MM.1S (cell line): ENCODE results near the gene PTGIR.

Experiments
- DNase-seq: peaks from one replicate; pipeline ENCODE4 v3.0.0-alpha.2; 2015
- H2AFZ ChIP-seq: fragments of 300-600 bp; sonication (generic); 2 replicates; pipeline ENCODE4 v1.6.0; 2016; ENCODE audit warnings: antibody characterized with exemption, low read length
- H3F3A ChIP-seq: fragments of 300-600 bp; sonication (generic); 2 replicates; pipeline ENCODE4 v1.6.1; 2016; ENCODE audit warnings: mild to moderate bottlenecking, antibody characterized with exemption, low read length, moderate library complexity, mixed read lengths; ENCODE audit not compliant: insufficient read depth
- H3K27ac ChIP-seq: fragments of 300-600 bp; sonication (generic); 2 replicates; pipeline ENCODE4 v1.5.1; 2016; ENCODE audit warnings: mild to moderate bottlenecking, low read length
- H3K27me3 ChIP-seq: fragments of 300-600 bp; sonication (generic); replicated peaks from 2 replicates; pipeline ENCODE4 v1.6.0; 2016; ENCODE audit warnings: low read length; ENCODE audit not compliant: insufficient read depth
- H3K36me3 ChIP-seq: fragments of 300-600 bp; sonication (generic); replicated peaks from 2 replicates; pipeline ENCODE4 v1.6.1; 2016; ENCODE audit warnings: mild to moderate bottlenecking, low read length, mixed read lengths; ENCODE audit not compliant: insufficient read depth
- H3K4me1 ChIP-seq: fragments of 300-600 bp; sonication (generic); 2 replicates; pipeline ENCODE4 v1.6.1; 2016; ENCODE audit warnings: low read length, mixed read lengths
- H3K4me2 ChIP-seq: fragments of 300-600 bp; sonication (generic); 2 replicates; pipeline ENCODE4 v1.6.0; 2016; ENCODE audit warnings: low read depth, low read length
- H3K4me3 ChIP-seq: fragments of 300-600 bp; sonication (generic); 2 replicates; pipeline ENCODE4 v1.5.1; 2016; ENCODE audit warnings: low read length, mixed read lengths
- H3K79me2 ChIP-seq: fragments of 300-600 bp; sonication (generic); 2 replicates; pipeline ENCODE4 v1.6.1; 2016; ENCODE audit warnings: mixed run types, low read length, mixed read lengths
- H3K9ac ChIP-seq: fragments of 300-600 bp; sonication (generic); 2 replicates; pipeline ENCODE4 v1.6.1; 2016; ENCODE audit warnings: low read length, mixed read lengths
- H3K9me2 ChIP-seq: fragments of 300-600 bp; sonication (generic); replicated peaks from 2 replicates; pipeline ENCODE4 v1.6.1; 2016; ENCODE audit warnings: mild to moderate bottlenecking, low read length, mixed read lengths; ENCODE audit not compliant: insufficient read depth
- H3K9me3 ChIP-seq: fragments of 300-600 bp; sonication (generic); replicated peaks from 2 replicates; pipeline ENCODE4 v1.6.1; 2016; ENCODE audit warnings: mild to moderate bottlenecking, low read length, mixed read lengths; ENCODE audit not compliant: insufficient read depth
- H4K20me1 ChIP-seq: fragments of 300-600 bp; sonication (generic); 2 replicates; pipeline ENCODE4 v1.6.1; 2016; ENCODE audit warnings: mild to moderate bottlenecking, low read length, moderate library complexity, mixed read lengths; ENCODE audit not compliant: insufficient read depth
- CTCF ChIP-seq: fragments of 300-600 bp; sonication (generic); IDR thresholded peaks from 2 replicates; pipeline ENCODE4 v1.5.1; 2016; ENCODE audit warnings: antibody characterized with exemption, low read length, mixed read lengths
- EZH2 ChIP-seq: fragments of 300-600 bp; sonication (generic); optimal IDR thresholded peaks from 2 replicates; pipeline ENCODE3; 2017; ENCODE audit warnings: low read depth, mild to moderate bottlenecking, antibody characterized with exemption, low read length, mixed read lengths
- EZH2phosphoT487 ChIP-seq: fragments of 300-600 bp; sonication (generic); IDR thresholded peaks from 2 replicates; pipeline ENCODE4 v1.6.1; 2018; ENCODE audit warnings: antibody characterized with exemption, low read length

Gene PTGIR

GRCh38 chr19:46610851-46611770 is 13.8 kb downstream of the PTGIR start:
- Histone ChIP-seq H4K20me1 (peaks cover 30% of the 10 kb centered on the region), H3K9me2 (no peaks in the 10 kb centered on the region), H3K4me1 (peaks cover 18% of the 10 kb centered on the region), H3F3A (peaks cover 23% of the 10 kb centered on the region), H3K9me3 (no peaks in the 10 kb centered on the region), H3K9ac (no peak overlapping the region), H3K36me3 (peaks cover 11% of the 10 kb centered on the region; the same call in 1 of the 2 replicates), H2AFZ (no peak overlapping the region), H3K4me3 (no peak overlapping the region), H3K4me2 (no peak overlapping the region; the same call in 1 of the 2 replicates), H3K79me2 (0 out of 2 replicates have a peak, but pooled peaks cover 3% of the 10 kb centered on the region), H3K27ac (no peak overlapping the region), H3K27me3 (peaks cover 44% of the 10 kb centered on the region)
- TF ChIP-seq CTCF (peak; percentile 15), EZH2 (no peak), EZH2phosphoT487 (peak; percentile 89)
- DNase-seq: peak; percentile 75

DNA sequence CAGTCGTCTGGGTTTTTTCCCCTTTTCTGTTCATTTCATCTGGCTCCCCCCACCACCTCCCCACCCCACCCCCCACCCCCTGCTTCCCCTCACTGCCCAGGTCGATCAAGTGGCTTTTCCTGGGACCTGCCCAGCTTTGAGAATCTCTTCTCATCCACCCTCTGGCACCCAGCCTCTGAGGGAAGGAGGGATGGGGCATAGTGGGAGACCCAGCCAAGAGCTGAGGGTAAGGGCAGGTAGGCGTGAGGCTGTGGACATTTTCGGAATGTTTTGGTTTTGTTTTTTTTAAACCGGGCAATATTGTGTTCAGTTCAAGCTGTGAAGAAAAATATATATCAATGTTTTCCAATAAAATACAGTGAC is 14.5 kb downstream of the PTGIR start:
- no peaks in the 10 kb centered on the region for H3K9me3 ChIP-seq
- peaks cover 11% of the 10 kb centered on the region; the same call in 1 of the 2 replicates for H3K36me3 ChIP-seq
- no peak overlapping the region for H3K27ac ChIP-seq
- H3K27me3 ChIP-seq: peaks cover 39% of the 10 kb centered on the region
- no peak overlapping the region for H3K9ac ChIP-seq
- DNase-seq: no peak
- H3K9me2 ChIP-seq: no peaks in the 10 kb centered on the region
- H3K4me1 ChIP-seq: peaks cover 18% of the 10 kb centered on the region
- no peak overlapping the region for H3K4me3 ChIP-seq
- peaks cover 9% of the 10 kb centered on the region for H3K79me2 ChIP-seq
- H2AFZ ChIP-seq: no peak overlapping the region
- peaks cover 23% of the 10 kb centered on the region for H3F3A ChIP-seq
- peaks cover 37% of the 10 kb centered on the region for H4K20me1 ChIP-seq
- no peak for TF ChIP-seq EZH2phosphoT487
- TF ChIP-seq EZH2: no peak
- no peak for TF ChIP-seq CTCF
- no peak overlapping the region for H3K4me2 ChIP-seq

GRCh38 chr19:46609511-46610412 is 15.1 kb downstream of the PTGIR start:
- peaks cover 11% of the 10 kb centered on the region; the same call in 1 of the 2 replicates for H3K36me3 ChIP-seq
- H3K4me1 ChIP-seq: peaks cover 18% of the 10 kb centered on the region
- H3K4me2 ChIP-seq: no peak overlapping the region
- DNase-seq: no peak
- H3K9me2 ChIP-seq: no peaks in the 10 kb centered on the region
- no peak overlapping the region for H3K27ac ChIP-seq
- no peak for TF ChIP-seq CTCF
- TF ChIP-seq EZH2: no peak
- no peak for TF ChIP-seq EZH2phosphoT487
- H3F3A ChIP-seq: peaks cover 23% of the 10 kb centered on the region
- H2AFZ ChIP-seq: no peak overlapping the region
- no peak overlapping the region for H3K9ac ChIP-seq
- H3K27me3 ChIP-seq: peaks cover 33% of the 10 kb centered on the region
- no peaks in the 10 kb centered on the region for H3K9me3 ChIP-seq
- peaks cover 44% of the 10 kb centered on the region for H4K20me1 ChIP-seq
- H3K79me2 ChIP-seq: peaks cover 15% of the 10 kb centered on the region
- H3K4me3 ChIP-seq: no peak overlapping the region
